ENCODE data around the gene SUSD3.

DNA sequence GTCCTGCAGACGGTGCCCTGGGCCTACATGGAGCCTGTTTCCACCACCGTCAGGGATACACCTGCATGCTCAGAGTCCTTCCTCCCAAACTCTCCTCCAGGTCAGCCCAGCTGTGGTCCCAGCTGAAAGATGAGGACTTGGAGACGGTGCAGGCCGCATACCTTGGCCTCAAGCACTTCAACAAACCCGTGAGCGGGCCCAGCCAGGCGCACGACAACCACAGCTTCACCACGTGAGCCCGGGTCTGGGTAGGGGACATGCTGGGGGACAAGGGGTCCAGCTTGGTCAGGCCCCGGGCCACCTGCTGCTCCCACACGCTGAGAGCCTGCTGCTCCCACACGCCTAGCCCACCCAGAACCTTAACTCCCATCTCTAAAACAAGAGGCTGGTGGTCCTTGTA, 20.9 kb downstream of the SUSD3 start:
- TF ChIP-seq POLR2AphosphoS5 (IDR thresholded peaks at IDR 0.05; ENCODE audit: low read depth, low read length) (no peak), POLR2A (IDR thresholded peaks at IDR 0.05; ENCODE audit: low read depth, low read length) (no peak)

Measured in GM12891 (cell line).